K562 (cell line): ENCODE results near the gene CNOT1. TPM values are rescaled to one million over a fixed set of nuclear protein-coding genes. Genes with fewer than 3 reads are reported as not detected.

Source experiments
- CBX2 ChIP-seq: fragments of 200-600 bp; sonication (generic); IDR thresholded peaks from one replicate; pipeline ENCODE4 v1.6.1; 2012; ENCODE audit warnings: mild to moderate bottlenecking, low read length, inconsistent platforms; ENCODE audit not compliant: insufficient read depth, poor library complexity, severe bottlenecking
- HNRNPK ChIP-seq: fragments of 200-400 bp; formaldehyde crosslinking; IDR thresholded peaks from one replicate; pipeline ENCODE4 v1.6.1; 2018; ENCODE audit warnings: mild to moderate bottlenecking, low read depth, low read length; ENCODE audit not compliant: poor library complexity, severe bottlenecking
- MGA ChIP-seq: fragments of 450-650 bp; IDR thresholded peaks from 2 replicates; pipeline ENCODE4 v1.6.1; 2016; ENCODE audit warnings: mild to moderate bottlenecking, moderate library complexity
- RBM15 ChIP-seq: fragments of 200-400 bp; formaldehyde crosslinking; IDR thresholded peaks from 2 replicates; pipeline ENCODE4 v1.6.1; 2018; ENCODE audit warnings: mild to moderate bottlenecking, low read length, moderate library complexity; ENCODE audit not compliant: insufficient read depth
- RCOR1 ChIP-seq, 2 experiments: IDR thresholded peaks; 2 replicates each; pipeline ENCODE4 v1.6.1; 2012; ENCODE audit warnings: low read depth in 2 of 2, low read length in 2 of 2, borderline replicate concordance in 1 of 2, improper control_type of control experiment in 1 of 2
- SOX6 ChIP-seq: fragments of 450-650 bp; IDR thresholded peaks from 2 replicates; pipeline ENCODE4 v1.6.1; 2014; ENCODE audit warnings: mild to moderate bottlenecking
- SP1 ChIP-seq: sonication (generic); formaldehyde crosslinking; IDR thresholded peaks from 2 replicates; pipeline ENCODE4 v1.8.1; 2022; ENCODE audit warnings: mild to moderate bottlenecking, missing genetic modification reagents
- TAL1 ChIP-seq: fragments of 450-650 bp; IDR thresholded peaks from 2 replicates; pipeline ENCODE4 v1.6.1; 2016; ENCODE audit warnings: mild to moderate bottlenecking
- TEAD4 ChIP-seq, 2 experiments: sonication (generic) in 1 of 2; formaldehyde crosslinking in 1 of 2; IDR thresholded peaks; 2 replicates each; pipeline versions ENCODE4 v1.6.1 to v1.8.0; 2012 to 2022; ENCODE audit warnings: borderline replicate concordance in 1 of 2, inconsistent platforms in 1 of 2, low read length in 1 of 2, mild to moderate bottlenecking in 1 of 2, missing genetic modification reagents in 1 of 2
- ZKSCAN8 ChIP-seq: fragments of 200-800 bp; sonication (Bioruptor generic); IDR thresholded peaks from 2 replicates; pipeline ENCODE4 v1.6.1; 2016; ENCODE audit warnings: missing genetic modification characterization, missing compliant biosample characterization
- ZNF274 ChIP-seq: IDR thresholded peaks from 2 replicates; pipeline ENCODE4 v1.6.1; 2011; ENCODE audit warnings: low read depth, mild to moderate bottlenecking, low read length, moderate library complexity, borderline replicate concordance
- ZNF354B ChIP-seq: fragments of 250-450 bp; sonication (Bioruptor Pico); IDR thresholded peaks from 2 replicates; pipeline ENCODE4 v1.4.0; 2020
- ZNF695 ChIP-seq: fragments of 450-650 bp; formaldehyde crosslinking; IDR thresholded peaks from 2 replicates; pipeline ENCODE4 v1.4.0; 2020; ENCODE audit warnings: mild to moderate bottlenecking, moderate library complexity
- ZNF77 ChIP-seq: fragments of 250-450 bp; sonication (Bioruptor Pico); IDR thresholded peaks from 2 replicates; pipeline ENCODE4 v1.5.0; 2020
- polyA plus RNA-seq, 8 experiments: library from polyadenylated mRNA; depleted of rRNA in 4 of 8; stranded (reverse) in 5 of 8; unstranded in 3 of 8; fragments of >200 nt; fragmentation: Nextera tagmentation in 2 of 8; fragmentation: Illumina TruSeq in 1 of 8; extraction: Ambion mirVana in 2 of 8; extraction: Trizol in 1 of 8; gene quantifications; 2 replicates each; pipeline versions ENCODE4 v1.2.1 to v1.2.3, GENCODE V29; 2011 to 2014; ENCODE audit warnings: inconsistent platforms in 1 of 8, missing spikeins in 1 of 8
- total RNA-seq, 7 experiments: library from RNA; depleted of rRNA in 6 of 7; stranded (reverse); fragments of >200 nt in 6 of 7; fragmentation: Illumina TruSeq in 2 of 7; extraction: Trizol in 2 of 7; gene quantifications; 2 replicates each; pipeline versions ENCODE4 v1.2.1 to v1.2.3, GENCODE V29; 2011 to 2021; ENCODE audit warnings: low replicate concordance in 1 of 7
- TF ChIP-seq, protein P1 (sequence below): sonication (generic); formaldehyde crosslinking; IDR thresholded peaks from 2 replicates; pipeline ENCODE4 v1.8.0; 2022; ENCODE audit warnings: mild to moderate bottlenecking, missing genetic modification reagents, borderline replicate concordance

CNOT1 gene
- total and polyA plus RNA-seq, 9 of the 15 experiments (the other 6 are each of a cell fraction or from before 2014, with no cell fraction given) = 110 to 270 (median 220) TPM

DNA sequence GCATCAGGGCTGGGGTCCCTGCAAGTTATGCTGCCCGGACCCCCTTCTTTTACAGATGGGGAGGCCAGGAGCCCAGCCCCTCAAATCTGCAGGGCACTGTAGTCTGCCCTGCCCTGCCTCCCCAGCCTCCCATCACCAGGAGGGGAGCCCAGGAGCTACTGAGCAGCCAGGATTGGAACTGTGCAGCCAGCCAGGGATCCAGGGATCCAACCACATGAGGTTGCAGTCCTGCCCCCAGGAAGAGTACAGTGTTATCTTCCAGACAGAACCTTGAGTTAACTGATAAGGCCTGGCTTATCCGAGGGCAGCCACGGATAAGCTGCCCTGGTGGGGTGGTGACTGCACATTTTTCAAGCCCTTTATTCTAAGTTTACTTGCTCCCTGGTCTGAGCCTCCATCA lies 141.1 kb downstream of the CNOT1 start (continued):
- TF ChIP-seq, protein P1, sequence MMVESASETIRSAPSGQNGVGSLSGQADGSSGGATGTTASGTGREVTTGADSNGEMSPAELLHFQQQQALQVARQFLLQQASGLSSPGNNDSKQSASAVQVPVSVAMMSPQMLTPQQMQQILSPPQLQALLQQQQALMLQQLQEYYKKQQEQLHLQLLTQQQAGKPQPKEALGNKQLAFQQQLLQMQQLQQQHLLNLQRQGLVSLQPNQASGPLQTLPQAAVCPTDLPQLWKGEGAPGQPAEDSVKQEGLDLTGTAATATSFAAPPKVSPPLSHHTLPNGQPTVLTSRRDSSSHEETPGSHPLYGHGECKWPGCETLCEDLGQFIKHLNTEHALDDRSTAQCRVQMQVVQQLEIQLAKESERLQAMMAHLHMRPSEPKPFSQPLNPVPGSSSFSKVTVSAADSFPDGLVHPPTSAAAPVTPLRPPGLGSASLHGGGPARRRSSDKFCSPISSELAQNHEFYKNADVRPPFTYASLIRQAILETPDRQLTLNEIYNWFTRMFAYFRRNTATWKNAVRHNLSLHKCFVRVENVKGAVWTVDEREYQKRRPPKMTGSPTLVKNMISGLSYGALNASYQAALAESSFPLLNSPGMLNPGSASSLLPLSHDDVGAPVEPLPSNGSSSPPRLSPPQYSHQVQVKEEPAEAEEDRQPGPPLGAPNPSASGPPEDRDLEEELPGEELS (CRISPR knock-in tag) = no peak
- TF ChIP-seq TAL1 (peak; percentile 72), TEAD4 (IDR thresholded peaks at IDR 0.05; ENCODE audit: low read length) (peak; percentile 52; the same call in 1 of the 2 replicates), TEAD4 (CRISPR knock-in tag; IDR thresholded peaks at IDR 0.05; ENCODE audit: borderline replicate concordance) (no peak), RBM15 (no peak), ZNF354B (no peak), MGA (no peak), ZNF695 (no peak), ZKSCAN8 (no peak), ZNF274 (no peak), SOX6 (peak; percentile 25; the same call in 1 of the 2 replicates), HNRNPK (no peak), SP1 (CRISPR knock-in tag) (no peak), RCOR1 (IDR thresholded peaks at IDR 0.05; ENCODE audit: borderline replicate concordance in 1 of 2, low read depth in 2 of 2, low read length in 2 of 2) (peak in 1 of 2 experiments; percentile 56; a peak in 1 of 4 replicates), CBX2 (no peak), ZNF77 (CRISPR knock-in tag) (no peak)
